Lower leg skin (tissue), 3 donors: ENCODE results near the gene ZNF451.

ENCODE experiments used
- POLR2A ChIP-seq, 2 donors: fragments of 450-650 bp; IDR thresholded peaks; one replicate each; pipeline ENCODE4 v1.6.1; 2016 to 2017; ENCODE audit warnings: antibody characterized with exemption in 2 of 2, mild to moderate bottlenecking in 1 of 2, moderate library complexity in 1 of 2
- TF ChIP-seq, protein P1 (sequence below), 3 donors: fragments of 450-650 bp; IDR thresholded peaks; one replicate each; pipeline ENCODE4 v1.5.1; 2016; ENCODE audit warnings: antibody characterized with exemption in 3 of 3, mild to moderate bottlenecking in 3 of 3, moderate library complexity in 2 of 3

DNA sequence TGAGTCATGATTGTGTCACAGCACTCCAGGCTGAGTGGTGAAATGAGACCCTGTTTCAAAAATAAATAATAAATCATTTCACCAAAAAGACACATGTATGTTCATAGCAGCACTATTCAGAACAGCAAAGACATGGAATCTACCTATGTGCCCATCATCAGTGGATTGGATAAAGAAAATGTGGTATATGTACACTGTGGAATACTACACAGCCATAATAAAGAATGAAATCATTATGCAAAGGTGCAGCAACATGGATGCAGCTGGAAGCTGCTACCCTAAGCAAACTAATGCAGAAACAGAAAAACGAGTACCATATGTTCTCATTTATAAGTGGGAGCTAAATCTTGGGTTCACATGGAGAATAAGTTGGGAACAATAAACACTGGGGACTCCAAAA lies 33.1 kb downstream of the ZNF451 start:
- TF ChIP-seq POLR2A (IDR thresholded peaks at IDR 0.05) = no peak
- TF ChIP-seq, protein P1, sequence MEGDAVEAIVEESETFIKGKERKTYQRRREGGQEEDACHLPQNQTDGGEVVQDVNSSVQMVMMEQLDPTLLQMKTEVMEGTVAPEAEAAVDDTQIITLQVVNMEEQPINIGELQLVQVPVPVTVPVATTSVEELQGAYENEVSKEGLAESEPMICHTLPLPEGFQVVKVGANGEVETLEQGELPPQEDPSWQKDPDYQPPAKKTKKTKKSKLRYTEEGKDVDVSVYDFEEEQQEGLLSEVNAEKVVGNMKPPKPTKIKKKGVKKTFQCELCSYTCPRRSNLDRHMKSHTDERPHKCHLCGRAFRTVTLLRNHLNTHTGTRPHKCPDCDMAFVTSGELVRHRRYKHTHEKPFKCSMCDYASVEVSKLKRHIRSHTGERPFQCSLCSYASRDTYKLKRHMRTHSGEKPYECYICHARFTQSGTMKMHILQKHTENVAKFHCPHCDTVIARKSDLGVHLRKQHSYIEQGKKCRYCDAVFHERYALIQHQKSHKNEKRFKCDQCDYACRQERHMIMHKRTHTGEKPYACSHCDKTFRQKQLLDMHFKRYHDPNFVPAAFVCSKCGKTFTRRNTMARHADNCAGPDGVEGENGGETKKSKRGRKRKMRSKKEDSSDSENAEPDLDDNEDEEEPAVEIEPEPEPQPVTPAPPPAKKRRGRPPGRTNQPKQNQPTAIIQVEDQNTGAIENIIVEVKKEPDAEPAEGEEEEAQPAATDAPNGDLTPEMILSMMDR (IDR thresholded peaks at IDR 0.05) = no peak
